ENCODE measurements around the gene ZNF316.

Gene ZNF316

DNA sequence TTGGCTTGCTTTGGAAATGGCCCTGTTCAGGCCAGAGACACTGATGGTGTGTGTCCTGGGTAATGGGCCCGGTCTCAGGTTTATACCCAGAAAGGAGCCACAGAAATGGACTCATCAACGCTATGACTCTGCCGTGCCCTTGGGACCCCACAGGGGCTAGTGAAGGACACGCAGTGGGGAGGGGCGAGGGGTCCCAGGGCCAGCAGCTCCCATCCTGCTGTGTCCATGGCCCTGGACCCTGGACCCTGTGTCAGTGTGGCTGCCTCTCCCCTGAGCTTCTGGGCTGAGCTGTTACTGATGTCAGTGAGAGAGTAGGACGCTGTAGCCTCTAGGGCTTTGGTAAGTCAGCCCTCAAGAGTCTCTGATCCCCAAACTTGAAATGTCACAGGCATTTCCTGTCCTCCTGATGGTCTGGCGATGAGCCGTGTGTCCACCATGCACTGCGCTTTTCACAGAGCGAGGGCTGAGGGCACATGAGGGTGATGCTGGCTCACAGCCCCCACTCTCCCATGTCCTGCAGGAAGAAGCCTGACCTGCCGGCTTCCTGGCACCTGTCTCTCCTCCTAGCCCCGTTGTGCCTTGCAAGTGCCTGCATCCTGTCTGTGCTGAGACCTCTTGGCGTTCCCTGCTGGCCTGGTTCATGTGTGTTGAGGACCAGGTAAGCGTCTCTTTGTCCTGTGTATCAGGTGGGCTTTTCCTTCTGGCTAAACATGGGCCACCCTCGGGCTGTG lies 4.4 kb downstream of the ZNF316 start:
- TF ChIP-seq CTCF (IDR thresholded peaks at IDR 0.05; ENCODE audit: borderline replicate concordance, control extremely low read depth, extremely low read depth, insufficient read depth, missing control alignments) = no peak
- no peak for DNase-seq (ENCODE audit: low spot score)
- in situ Hi-C loops (cut with MboI; ENCODE audit: low sequenced_read_pairs, unreplicated experiment) = no loop called here

DNA sequence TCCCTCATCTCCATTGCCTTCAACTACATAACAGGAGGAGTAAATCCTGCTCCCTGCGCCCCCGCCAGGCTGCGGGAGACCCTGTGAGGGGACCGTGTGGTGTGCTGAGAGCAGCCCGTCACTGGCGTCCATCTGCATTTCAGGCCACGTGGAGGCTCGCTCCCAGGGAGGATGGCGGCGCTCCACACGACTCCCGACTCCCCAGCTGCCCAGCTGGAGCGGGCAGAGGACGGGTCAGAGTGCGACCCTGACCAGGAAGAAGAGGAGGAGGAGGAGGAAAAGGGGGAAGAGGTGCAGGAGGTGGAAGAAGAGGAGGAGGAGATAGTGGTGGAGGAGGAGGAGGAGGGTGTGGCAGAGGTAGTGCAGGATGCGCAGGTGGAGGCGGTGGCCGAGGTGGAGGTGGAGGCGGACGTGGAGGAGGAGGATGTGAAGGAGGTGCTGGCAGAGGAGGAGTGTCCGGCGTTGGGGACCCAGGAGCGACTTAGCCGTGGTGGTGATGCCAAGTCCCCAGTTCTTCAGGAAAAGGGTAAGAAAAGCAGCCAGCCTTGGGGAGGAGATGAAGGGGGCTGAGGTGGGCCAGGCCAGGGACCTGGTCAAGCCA lies 5.2 kb downstream of the ZNF316 start:
- TF ChIP-seq CTCF (IDR thresholded peaks at IDR 0.05; ENCODE audit: borderline replicate concordance, control extremely low read depth, extremely low read depth, insufficient read depth, missing control alignments) = no peak
- DNase-seq (ENCODE audit: low spot score) = no peak

GRCh38 chr7:6642861-6643640 lies 5.9 kb downstream of the ZNF316 start:
- no peak for DNase-seq (ENCODE audit: low spot score)
- in situ Hi-C loops (cut with MboI; ENCODE audit: low sequenced_read_pairs, unreplicated experiment) = no loop called here
- TF ChIP-seq CTCF (IDR thresholded peaks at IDR 0.05; ENCODE audit: borderline replicate concordance, control extremely low read depth, extremely low read depth, insufficient read depth, missing control alignments) = no peak

More for the DNA sequence above, 5.2 kb downstream of the ZNF316 start:
- in situ Hi-C loops (cut with MboI; ENCODE audit: low sequenced_read_pairs, unreplicated experiment) = no loop called here

DNA sequence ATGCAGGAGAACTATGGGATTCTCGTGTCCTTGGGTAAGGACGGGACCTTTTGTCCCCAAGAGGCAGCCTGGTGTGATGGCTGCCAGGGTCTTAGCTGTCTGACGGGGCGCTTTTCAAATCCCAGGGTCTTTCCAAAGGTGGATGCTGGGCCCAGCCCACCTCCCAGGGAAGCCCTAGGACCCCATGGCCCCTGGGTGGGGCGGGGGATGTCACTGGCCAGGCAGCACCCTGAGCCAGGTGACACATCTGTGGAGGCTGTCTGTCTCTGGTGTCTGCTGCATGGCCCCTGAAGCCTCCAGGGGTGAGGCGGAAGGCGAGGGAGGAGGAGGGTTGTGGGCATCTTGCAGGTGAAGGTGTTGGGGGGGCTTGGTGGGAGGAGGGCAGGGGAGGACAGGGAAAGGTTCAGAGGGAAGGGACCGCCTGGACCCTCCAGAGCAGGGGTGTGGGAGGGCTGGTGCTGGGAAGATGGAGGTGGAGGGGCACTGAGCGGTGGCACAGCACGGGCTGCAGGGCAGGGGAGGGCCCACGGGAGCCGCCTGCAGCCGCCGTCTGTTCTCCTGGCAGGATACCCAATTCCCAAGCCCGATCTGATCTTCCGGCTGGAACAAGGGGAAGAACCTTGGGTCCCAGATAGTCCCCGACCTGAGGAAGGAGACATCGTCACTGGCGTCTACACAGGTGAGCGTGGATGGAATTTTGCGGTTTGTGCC lies 7.0 kb downstream of the ZNF316 start:
- no peak for TF ChIP-seq CTCF (IDR thresholded peaks at IDR 0.05; ENCODE audit: borderline replicate concordance, control extremely low read depth, extremely low read depth, insufficient read depth, missing control alignments)
- no peak for DNase-seq (ENCODE audit: low spot score)
- in situ Hi-C loops (cut with MboI; ENCODE audit: low sequenced_read_pairs, unreplicated experiment) = no loop called here

DNA sequence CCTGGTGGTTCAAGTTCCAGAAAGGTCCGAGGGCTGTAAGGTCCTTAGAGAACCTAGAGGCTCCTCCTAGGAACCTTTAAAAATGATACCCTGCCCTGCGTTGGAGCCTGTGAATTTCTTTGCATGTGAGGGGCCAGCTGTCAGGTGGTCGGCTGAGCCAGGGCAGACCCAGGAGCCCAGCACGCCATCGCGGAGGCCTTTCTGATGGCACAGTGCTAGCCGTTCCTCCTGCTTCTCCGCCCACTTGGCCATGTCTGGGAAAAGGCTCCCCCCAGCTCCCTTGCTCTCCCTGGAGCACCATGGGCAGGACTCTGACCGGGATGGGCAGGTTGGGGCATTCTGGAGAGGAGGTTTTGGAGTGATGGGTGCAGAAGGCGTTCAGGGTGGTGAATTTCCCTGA lies 7.6 kb downstream of the ZNF316 start:
- no peak for TF ChIP-seq CTCF (IDR thresholded peaks at IDR 0.05; ENCODE audit: borderline replicate concordance, control extremely low read depth, extremely low read depth, insufficient read depth, missing control alignments)
- no peak for DNase-seq (ENCODE audit: low spot score)
- in situ Hi-C loops (cut with MboI; ENCODE audit: low sequenced_read_pairs, unreplicated experiment) = no loop called here

GRCh38 chr7:6646465-6646864 lies 9.3 kb downstream of the ZNF316 start:
- in situ Hi-C loops (cut with MboI; ENCODE audit: low sequenced_read_pairs, unreplicated experiment) = no loop called here
- no peak for TF ChIP-seq CTCF (IDR thresholded peaks at IDR 0.05; ENCODE audit: borderline replicate concordance, control extremely low read depth, extremely low read depth, insufficient read depth, missing control alignments)
- DNase-seq (ENCODE audit: low spot score) = no peak

Data from GM13976 (cell line).